A673 (cell line): ENCODE measurements around the gene PWWP2A. TPM values are rescaled to one million over a fixed set of nuclear protein-coding genes. Genes with fewer than 3 reads are reported as not detected.

Experiments
- BruUV-seq: library from RNA; stranded (reverse); fragments of 400-500 nt; replicated peaks from 2 replicates; lab custom pipeline; 2021; lab: Mats Ljungman, UMichigan
- CTCF ChIA-PET: fragments of 300-600 bp; sonication (Branson Sonifier 250); formaldehyde crosslinking; loops from one replicate; lab custom pipeline; 2022; ENCODE audit warnings: antibody characterized with exemption; lab: Charles Lee
- POLR2A ChIA-PET: fragments of 300-600 bp; sonication (Branson Sonifier 250); formaldehyde crosslinking; loops from one replicate; lab custom pipeline; 2022; ENCODE audit warnings: antibody characterized with exemption; ENCODE audit not compliant: low non-redundant PET; lab: Charles Lee
- DNase-seq: peaks from one replicate; pipeline ENCODE4 v3.0.0-alpha.2; 2015; ENCODE audit warnings: low spot score
- H3K27ac ChIP-seq: fragments of 200-600 bp; sonication (generic); 2 replicates; pipeline ENCODE4 v1.5.1; 2016; ENCODE audit warnings: mixed run types, low read depth, mild to moderate bottlenecking, mixed read lengths, antibody characterized with exemption, low read length; ENCODE audit not compliant: poor library complexity, severe bottlenecking
- H3K27me3 ChIP-seq: fragments of 200-600 bp; sonication (generic); replicated peaks from 2 replicates; pipeline ENCODE4 v1.6.1; 2017; ENCODE audit warnings: mixed run types, low read depth, mild to moderate bottlenecking, mixed read lengths, antibody characterized with exemption, low read length; ENCODE audit not compliant: insufficient read depth, poor library complexity
- H3K36me3 ChIP-seq: fragments of 200-600 bp; sonication (generic); 2 replicates; pipeline ENCODE4 v1.6.1; 2016; ENCODE audit warnings: mixed run types, mild to moderate bottlenecking, mixed read lengths, antibody characterized with exemption, low read length; ENCODE audit not compliant: insufficient read depth, poor library complexity, severe bottlenecking
- H3K4me1 ChIP-seq: fragments of 200-600 bp; sonication (generic); 2 replicates; pipeline ENCODE4 v1.6.1; 2017; ENCODE audit warnings: mixed run types, mild to moderate bottlenecking, mixed read lengths, antibody characterized with exemption, low read length; ENCODE audit not compliant: insufficient read depth, poor library complexity, severe bottlenecking
- H3K4me3 ChIP-seq: fragments of 200-600 bp; sonication (generic); 2 replicates; pipeline ENCODE4 v1.5.1; 2016; ENCODE audit warnings: low read depth, mixed run types, mild to moderate bottlenecking, mixed read lengths, low read length; ENCODE audit not compliant: poor library complexity, severe bottlenecking
- H3K9me3 ChIP-seq: fragments of 200-600 bp; sonication (generic); 2 replicates; pipeline ENCODE4 v1.6.1; 2016; ENCODE audit warnings: mixed run types, low read depth, mild to moderate bottlenecking, mixed read lengths, antibody characterized with exemption, low read length; ENCODE audit not compliant: poor library complexity, severe bottlenecking
- CTCF ChIP-seq: fragments of 300-800, 200-600 bp; sonication (generic); conservative IDR thresholded peaks from 2 replicates; pipeline ENCODE4 v1.5.1; 2017; ENCODE audit warnings: low read depth, mild to moderate bottlenecking, antibody characterized with exemption, low read length, moderate library complexity, mixed read lengths
- EZH2 ChIP-seq: fragments of 200-600 bp; sonication (generic); IDR thresholded peaks from 2 replicates; pipeline ENCODE4 v1.6.1; 2017; ENCODE audit warnings: borderline replicate concordance, low read depth, mild to moderate bottlenecking, mixed read lengths, antibody characterized with exemption, low read length; ENCODE audit not compliant: poor library complexity, severe bottlenecking
- intact Hi-C: fragments of 100-400 bp; cut with micrococcal nuclease; formaldehyde crosslinking; loops from one replicate; pipeline ENCODE4 v1.10.0; 2022; ENCODE audit not compliant: unreplicated experiment
- total RNA-seq: library from RNA; stranded (reverse); gene quantifications from 2 replicates; pipeline ENCODE4 v1.2.3, GENCODE V29; 2021

The PWWP2A gene
- total RNA-seq, 1 experiment from 2014 or later: 17.7 TPM

GRCh38 chr5:160060001-160060400, 59.2 kb downstream of the PWWP2A start:
- no peak for DNase-seq
- no peak overlapping the region for H3K4me3 ChIP-seq
- peaks cover 11% of the 10 kb centered on the region for H3K4me1 ChIP-seq
- intact Hi-C loops: no loop called here
- BruUV-seq: no TSS peak
- no peak overlapping the region for H3K27ac ChIP-seq
- H3K36me3 ChIP-seq: peaks cover 18% of the 10 kb centered on the region
- peaks cover 3% of the 10 kb centered on the region for H3K9me3 ChIP-seq
- no peaks in the 10 kb centered on the region for H3K27me3 ChIP-seq
- ChIA-PET POLR2A (no interaction called here), CTCF (no interaction called here)
- no peak for TF ChIP-seq EZH2
- no peak for TF ChIP-seq CTCF

- intact Hi-C loops: no loop called here
- no peak overlapping the region for H3K27ac ChIP-seq
- no peak for TF ChIP-seq CTCF
- TF ChIP-seq EZH2: no peak
- CTCF ChIA-PET: no interaction called here
- BruUV-seq: no TSS peak
- H3K4me3 ChIP-seq: no peak overlapping the region
- H3K4me1 ChIP-seq: peaks cover 10% of the 10 kb centered on the region
- H3K9me3 ChIP-seq: peaks cover 3% of the 10 kb centered on the region
- H3K27me3 ChIP-seq: no peaks in the 10 kb centered on the region
- POLR2A ChIA-PET: no interaction called here
- peaks cover 15% of the 10 kb centered on the region for H3K36me3 ChIP-seq
- DNase-seq: no peak
Observed at GRCh38 chr5:160057256-160057655, 62.0 kb downstream of the PWWP2A start.

- no peaks in the 10 kb centered on the region for H3K4me1 ChIP-seq
- H3K27ac ChIP-seq: no peak overlapping the region
- ChIA-PET POLR2A (no interaction called here), CTCF (no interaction called here)
- TF ChIP-seq EZH2: no peak
- TF ChIP-seq CTCF: no peak
- BruUV-seq: no TSS peak
- peaks cover 3% of the 10 kb centered on the region for H3K9me3 ChIP-seq
- no peak for DNase-seq
- H3K36me3 ChIP-seq: peaks cover 29% of the 10 kb centered on the region
- no peak overlapping the region for H3K4me3 ChIP-seq
- no peaks in the 10 kb centered on the region for H3K27me3 ChIP-seq
- intact Hi-C loops: no loop called here
Observed at GRCh38 chr5:160054831-160055230, 64.4 kb downstream of the PWWP2A start.
